GM23338 (cell line): ENCODE data around the gene TBPL1.

ENCODE experiments used
- EZH2phosphoT487 ChIP-seq: fragments of 200-600 bp; sonication (generic); IDR thresholded peaks from one replicate; pipeline ENCODE4 v1.8.1; 2018; ENCODE audit warnings: antibody characterized with exemption; ENCODE audit not compliant: unreplicated experiment
- POLR2AphosphoS5 ChIP-seq: IDR thresholded peaks from 2 replicates; pipeline ENCODE4 v1.6.1; 2016; ENCODE audit warnings: antibody characterized with exemption, low read depth
- ZNF331 ChIP-seq: fragments of 250-450 bp; sonication (Bioruptor Pico); IDR thresholded peaks from 2 replicates; pipeline ENCODE4 v1.5.0; 2020; ENCODE audit warnings: low read depth, mild to moderate bottlenecking, moderate library complexity
- TF ChIP-seq, protein P1 (sequence below), 2 experiments: fragments of 200-600 bp in 1 of 2; sonication (generic) in 1 of 2; conservative IDR thresholded peaks; 2 replicates each; pipeline versions ENCODE4 v1.5.1 to v1.6.1; 2016 to 2017; ENCODE audit warnings: antibody characterized with exemption in 2 of 2, low read depth in 2 of 2, mild to moderate bottlenecking in 2 of 2, moderate library complexity in 1 of 2

GRCh38 chr6:133938533-133938932 lies 14.5 kb upstream of the TBPL1 start:
- TF ChIP-seq, protein P1, sequence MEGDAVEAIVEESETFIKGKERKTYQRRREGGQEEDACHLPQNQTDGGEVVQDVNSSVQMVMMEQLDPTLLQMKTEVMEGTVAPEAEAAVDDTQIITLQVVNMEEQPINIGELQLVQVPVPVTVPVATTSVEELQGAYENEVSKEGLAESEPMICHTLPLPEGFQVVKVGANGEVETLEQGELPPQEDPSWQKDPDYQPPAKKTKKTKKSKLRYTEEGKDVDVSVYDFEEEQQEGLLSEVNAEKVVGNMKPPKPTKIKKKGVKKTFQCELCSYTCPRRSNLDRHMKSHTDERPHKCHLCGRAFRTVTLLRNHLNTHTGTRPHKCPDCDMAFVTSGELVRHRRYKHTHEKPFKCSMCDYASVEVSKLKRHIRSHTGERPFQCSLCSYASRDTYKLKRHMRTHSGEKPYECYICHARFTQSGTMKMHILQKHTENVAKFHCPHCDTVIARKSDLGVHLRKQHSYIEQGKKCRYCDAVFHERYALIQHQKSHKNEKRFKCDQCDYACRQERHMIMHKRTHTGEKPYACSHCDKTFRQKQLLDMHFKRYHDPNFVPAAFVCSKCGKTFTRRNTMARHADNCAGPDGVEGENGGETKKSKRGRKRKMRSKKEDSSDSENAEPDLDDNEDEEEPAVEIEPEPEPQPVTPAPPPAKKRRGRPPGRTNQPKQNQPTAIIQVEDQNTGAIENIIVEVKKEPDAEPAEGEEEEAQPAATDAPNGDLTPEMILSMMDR (conservative IDR thresholded peaks at IDR 0.05; ENCODE audit: low read depth in 2 of 2) = no peak
- TF ChIP-seq POLR2AphosphoS5 = no peak
- TF ChIP-seq EZH2phosphoT487 = no peak
- no peak for TF ChIP-seq ZNF331 (CRISPR knock-in tag)
